ENCODE measurements around the gene ARV1.
A peak's percentile ranks its signal among the peaks of the same experiment; 100 is the strongest.
"Not testable (repeated sequence)": the region's sequence is repeated elsewhere in the genome, so short reads cannot be mapped to it uniquely, and the experiment has no call there.

ARV1 gene

DNA sequence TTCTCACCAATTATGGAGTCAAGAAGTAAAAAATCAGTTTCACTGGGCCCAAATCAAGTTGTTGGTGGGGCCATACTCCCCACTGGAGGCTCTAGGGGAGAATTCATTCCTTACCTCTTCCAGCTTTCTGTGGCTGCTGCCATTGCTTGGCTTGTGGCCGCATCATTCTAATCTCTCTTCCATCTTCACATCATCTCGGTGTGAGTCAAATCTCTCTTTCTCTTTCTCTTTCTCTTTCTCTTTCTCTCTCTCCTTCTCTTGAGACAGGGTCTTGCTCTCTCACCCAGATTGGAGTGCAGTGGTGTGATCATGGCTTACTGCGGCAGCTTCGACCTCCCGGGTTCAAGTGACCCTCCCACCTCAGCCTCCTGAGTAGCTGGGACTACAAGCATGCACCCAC lies 33.1 kb downstream of the ARV1 start:
- no peak overlapping the region for H3K4me3 ChIP-seq (ENCODE audit: low read length)
- DNase-seq (ENCODE audit: low read depth, low spot score), result no peak

DNA sequence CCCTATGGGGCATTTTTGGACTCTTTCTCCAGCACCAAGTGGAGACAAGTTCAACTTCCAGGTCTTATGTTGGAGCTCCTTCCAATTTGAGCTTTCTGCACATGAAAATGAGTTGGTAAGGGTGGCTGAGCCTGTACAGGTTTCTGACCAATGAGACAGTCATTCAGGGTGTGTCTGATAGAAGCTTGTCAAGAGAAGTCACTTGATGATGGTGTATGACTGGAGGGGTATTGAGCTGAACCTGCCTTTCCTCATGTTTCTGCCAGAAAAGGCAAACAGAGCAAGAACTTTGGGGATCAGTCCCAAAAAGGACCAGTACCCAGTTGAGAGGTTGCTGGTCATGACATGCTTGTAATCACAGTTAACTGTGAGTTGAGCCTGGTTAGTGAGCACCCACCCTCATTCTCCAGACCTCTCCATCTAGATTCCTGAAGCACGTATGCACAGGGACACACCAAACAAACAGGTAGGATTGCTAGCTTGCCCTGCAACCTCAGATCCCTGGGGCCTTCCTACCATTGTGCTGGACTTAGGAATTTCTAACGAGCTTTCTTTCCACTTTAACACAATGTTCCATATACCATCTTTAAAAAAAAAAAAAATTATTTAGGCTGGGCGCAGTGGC lies 34.6 kb downstream of the ARV1 start:
- no peak overlapping the region for H3K4me3 ChIP-seq (ENCODE audit: low read length)
- DNase-seq (ENCODE audit: low read depth, low spot score), result no peak

DNA sequence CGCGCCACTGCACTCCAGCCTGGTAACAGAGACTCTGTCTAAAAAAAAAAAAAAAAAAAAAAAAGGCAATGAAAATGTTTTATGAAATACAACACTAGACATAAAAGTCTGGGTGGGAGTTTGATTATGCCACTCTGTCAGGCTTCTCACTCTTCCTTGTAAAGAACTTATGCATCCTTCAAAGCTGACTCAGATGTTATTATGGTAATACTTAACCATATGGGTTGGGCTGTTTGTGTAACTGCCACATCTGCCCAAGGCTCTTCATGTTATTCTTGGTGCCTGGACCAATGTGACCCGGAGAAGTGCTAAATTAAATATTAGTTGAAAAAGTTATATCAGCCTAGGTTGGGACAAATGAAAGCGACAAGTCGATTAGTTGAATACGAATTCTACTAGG lies 37.3 kb downstream of the ARV1 start:
- DNase-seq (ENCODE audit: low read depth, low spot score), result no peak
- H3K4me3 ChIP-seq (ENCODE audit: low read length), result no peak overlapping the region

DNA sequence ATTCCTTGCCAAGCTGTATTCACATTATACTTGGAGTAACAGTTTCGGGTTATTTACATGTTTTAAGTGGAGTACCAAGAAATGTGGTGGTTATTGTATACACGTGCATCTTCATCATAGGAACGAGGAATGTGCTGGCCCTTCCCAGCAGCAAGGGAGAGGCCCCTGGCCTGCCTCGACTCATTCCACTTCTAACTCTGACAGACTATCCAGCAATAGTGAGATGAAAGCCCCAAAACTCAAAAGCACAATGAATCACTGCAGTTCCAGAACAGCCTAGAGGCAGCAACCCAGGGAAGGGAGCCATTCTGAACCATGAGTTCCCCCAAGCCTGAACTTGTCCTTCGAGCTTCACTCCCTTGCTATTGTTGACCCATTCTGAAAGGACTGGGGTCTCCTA lies 38.1 kb downstream of the ARV1 start:
- DNase-seq (ENCODE audit: low read depth, low spot score), result no peak
- no peak overlapping the region for H3K4me3 ChIP-seq (ENCODE audit: low read length)

DNA sequence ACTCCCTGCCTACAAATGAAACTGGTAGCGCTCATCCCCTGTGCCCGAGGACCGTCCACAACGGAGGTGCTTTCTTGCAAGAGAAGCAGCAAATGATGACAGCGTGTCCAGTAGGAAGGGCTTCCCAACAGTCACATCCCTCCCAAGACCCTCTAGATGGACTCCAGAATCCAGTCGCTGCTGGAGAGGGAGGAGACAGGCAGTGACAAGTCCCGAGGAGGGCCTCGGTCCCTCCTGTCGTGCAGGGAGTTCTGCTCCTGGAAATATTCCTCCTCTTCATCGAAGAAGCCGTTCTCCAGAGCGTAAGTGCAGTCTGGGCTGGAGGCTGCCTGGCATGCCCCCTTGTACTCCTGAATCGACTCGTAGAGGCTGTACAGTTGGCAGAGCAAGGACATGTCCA lies 40.8 kb downstream of the ARV1 start:
- H3K4me3 ChIP-seq (ENCODE audit: low read length), result no peak overlapping the region
- no peak for DNase-seq (ENCODE audit: low read depth, low spot score)

DNA sequence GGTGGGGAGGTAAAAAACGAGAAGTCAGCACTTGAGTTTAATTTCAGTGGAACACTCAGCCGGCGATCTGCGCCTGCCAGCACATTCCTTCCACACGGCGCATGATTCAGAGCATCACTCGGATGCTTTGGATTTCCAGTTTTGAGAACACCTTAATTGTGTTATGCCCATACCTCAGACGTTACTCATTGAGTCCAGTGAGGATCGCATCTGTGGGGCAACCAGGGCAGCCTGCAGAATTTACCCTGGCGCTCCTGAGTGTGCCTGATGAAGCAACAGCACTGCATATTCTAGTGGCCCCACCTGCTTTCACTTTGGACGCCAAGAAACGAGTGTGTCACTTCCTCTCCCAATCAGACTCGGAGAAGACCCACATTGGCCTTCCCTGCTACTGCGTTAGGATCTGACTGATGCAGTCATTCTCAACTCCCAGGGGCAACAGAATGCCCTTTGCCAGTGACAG lies 41.3 kb downstream of the ARV1 start:
- no peak overlapping the region for H3K4me3 ChIP-seq (ENCODE audit: low read length)
- no peak for DNase-seq (ENCODE audit: low read depth, low spot score)

DNA sequence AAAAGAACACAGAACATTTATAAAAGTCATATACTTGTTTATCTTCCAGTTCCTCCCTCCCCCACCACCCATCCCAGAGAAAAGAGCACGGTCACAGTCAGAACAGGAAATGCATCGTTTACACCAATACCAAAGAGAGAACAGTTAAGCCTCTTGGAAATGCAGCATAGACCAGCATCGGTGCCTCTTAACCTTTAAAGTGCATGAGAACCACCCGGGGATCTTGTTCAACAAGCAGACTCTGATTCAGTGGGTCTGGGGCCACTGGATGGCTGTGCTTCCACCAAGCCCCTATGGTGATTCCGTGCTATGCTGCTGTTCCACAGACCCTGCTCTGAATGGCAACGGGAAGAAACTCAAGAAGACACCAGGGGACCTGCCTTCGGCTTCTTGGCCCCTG lies 41.9 kb downstream of the ARV1 start:
- no peak for DNase-seq (ENCODE audit: low read depth, low spot score)

DNA sequence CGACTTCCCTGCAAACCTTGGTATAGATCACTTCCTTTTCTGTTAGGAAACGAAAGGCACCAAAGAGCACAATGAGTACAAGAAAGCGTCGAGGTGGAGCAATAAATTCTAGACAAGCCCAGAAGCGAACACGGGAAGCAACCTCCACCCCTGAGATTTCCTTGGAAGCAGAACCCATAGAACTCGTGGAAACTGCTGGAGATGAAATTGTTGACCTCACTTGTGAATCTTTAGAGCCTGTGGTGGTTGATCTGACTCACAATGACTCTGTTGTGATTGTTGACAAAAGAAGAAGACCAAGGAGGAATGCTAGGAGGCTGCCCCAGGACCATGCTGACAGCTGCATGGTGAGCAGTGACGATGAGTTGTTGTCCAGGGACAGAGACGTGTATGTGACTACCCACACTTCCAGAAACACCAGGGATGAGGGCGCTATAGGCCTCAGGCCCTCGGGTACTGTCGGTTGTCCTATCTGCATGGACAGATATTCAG lies 42.7 kb downstream of the ARV1 start:
- DNase-seq (ENCODE audit: low read depth, low spot score), result no peak
- H3K4me3 ChIP-seq (ENCODE audit: low read length), result no peak overlapping the region

More for the DNA sequence above, 41.9 kb downstream of the ARV1 start:
- no peak overlapping the region for H3K4me3 ChIP-seq (ENCODE audit: low read length)

DNA sequence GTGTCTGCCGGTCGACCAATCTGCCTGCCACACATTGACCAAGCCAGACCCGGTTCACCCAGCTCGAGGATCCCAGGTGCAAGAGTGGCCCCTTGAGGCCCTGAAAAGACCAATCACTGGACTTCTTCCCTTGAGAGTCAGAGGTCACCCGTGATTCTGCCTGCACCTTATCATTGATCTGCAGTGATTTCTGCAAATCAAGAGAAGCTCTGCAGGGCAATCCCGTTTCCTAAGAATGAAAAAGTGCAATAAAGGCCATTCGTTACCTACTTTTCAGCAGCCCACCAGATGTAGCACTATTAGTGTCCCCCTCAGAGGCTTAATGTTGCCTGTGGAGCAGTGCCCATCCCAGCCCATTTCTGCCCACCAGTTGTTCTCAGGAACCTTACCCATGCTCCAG lies 43.6 kb downstream of the ARV1 start:
- not testable (repeated sequence) for DNase-seq (ENCODE audit: low read depth, low spot score); H3K4me3 ChIP-seq (ENCODE audit: low read length)

DNA sequence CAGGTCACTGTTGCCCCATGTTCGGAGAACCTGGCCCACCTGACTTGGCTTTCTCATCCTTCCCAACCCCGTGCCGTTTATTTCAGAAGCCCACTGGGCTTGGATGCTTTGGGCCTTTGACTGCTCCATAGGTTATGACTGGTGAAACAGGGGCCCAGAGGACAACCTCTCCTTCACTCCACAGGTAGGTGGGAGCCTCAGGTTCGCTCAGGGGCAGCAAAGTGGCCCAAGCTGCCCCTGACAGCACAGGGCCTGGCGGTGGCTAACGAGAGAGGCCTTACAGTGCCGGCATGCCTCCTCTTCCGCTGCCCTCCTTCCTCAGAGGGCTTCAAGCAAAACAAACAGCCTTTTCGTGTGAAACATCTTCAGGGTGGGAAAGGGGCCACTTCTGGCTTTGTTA lies 44.3 kb downstream of the ARV1 start:
- H3K4me3 ChIP-seq (ENCODE audit: low read length), result no peak overlapping the region
- no peak for DNase-seq (ENCODE audit: low read depth, low spot score)

DNA sequence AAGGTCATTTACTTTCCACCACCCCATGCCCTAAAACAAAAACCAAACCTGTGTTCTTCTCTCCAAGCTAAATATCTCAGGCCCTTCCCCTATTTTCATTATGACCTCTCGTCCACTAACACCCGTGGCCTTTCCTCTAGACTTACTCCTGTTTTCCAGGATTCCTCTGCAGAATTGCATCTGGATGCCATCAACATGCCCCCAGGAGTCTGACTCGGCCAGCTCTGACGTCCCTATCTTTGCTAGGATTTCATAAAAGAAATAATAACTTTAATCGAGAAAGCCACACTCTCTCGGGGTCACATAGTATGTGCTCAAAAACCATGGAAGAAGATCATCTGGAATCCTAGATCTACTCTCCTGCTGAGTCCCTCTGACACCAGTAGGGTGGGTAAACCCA lies 47.7 kb downstream of the ARV1 start:
- no peak overlapping the region for H3K4me3 ChIP-seq (ENCODE audit: low read length)
- DNase-seq (ENCODE audit: low read depth, low spot score), result no peak

DNA sequence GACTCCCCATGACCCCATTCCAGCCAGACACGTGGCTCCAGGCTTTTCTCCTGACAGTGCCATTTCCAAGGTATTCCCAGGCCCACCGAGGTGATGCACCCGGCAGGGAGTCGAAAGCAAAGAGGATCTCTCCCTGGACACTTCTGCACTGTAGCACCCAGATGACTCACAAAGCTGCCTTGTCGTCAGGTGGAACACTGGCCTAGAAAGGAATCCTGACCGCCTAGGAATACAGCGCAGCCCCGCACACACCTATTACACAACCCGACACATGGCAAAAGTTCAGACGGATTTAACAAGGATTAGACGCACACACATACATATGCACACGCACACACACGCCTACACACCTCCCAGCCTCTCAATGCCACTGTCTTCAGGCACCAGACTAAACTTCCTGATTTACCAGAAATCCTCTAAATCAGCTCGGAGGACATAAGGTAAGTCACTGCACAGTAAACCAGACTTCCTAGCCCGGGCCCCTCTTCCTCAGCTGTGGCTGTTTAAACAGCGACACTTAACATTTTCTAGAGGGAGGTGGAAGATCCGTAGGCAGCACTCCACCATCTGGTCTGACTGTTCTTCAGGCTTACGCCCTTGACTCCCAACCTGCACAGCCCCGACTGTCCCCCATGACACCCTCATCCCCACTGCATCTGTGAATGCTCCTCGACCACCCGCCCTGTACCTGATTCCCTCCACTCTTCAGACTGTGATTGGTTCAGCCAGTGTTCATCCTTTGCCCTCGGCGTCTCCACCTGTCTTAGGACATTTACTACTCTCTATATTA lies 48.4 kb downstream of the ARV1 start:
- H3K4me3 ChIP-seq (ENCODE audit: low read length), result no peak overlapping the region
- no peak for DNase-seq (ENCODE audit: low read depth, low spot score)

DNA sequence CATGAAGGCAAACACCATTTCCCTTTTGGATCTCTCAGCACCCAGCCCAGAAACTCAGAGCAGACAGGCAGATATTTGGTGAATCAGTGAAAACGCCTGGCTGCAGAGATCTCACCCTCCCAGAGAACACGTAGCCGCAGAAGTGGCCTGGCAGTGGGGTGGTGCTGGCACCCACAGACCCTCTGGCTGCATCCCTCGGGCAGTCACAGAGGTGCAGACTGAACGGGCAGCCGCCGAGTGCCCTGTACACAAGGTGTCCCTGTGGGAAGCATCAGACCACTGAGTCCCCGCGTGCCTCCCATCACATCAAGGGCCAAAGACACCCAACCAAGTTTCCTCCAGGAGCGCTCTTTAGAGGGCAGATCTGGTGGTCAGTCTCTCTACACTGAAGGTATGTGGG lies 49.1 kb downstream of the ARV1 start:
- no peak overlapping the region for H3K4me3 ChIP-seq (ENCODE audit: low read length)
- no peak for DNase-seq (ENCODE audit: low read depth, low spot score)

DNA sequence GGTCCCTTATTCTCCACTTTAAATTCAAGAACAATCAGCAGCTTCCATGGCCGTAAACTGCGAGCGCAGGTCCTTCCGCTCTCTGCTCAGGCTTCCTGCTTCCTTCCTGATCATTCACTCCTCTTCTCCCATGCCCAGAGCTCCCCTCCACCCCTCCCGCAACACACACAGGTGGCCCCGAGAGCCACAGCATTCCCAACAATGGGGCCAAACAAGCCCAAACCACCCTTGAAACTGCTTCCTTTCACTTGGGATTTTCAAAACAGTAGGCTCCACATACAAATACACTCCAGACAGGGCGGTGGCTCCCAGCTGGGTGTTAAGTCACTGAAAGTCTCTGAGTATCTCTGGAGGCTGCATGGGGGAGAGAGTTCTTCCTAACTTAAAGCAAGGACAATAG lies 49.8 kb downstream of the ARV1 start:
- no peak overlapping the region for H3K4me3 ChIP-seq (ENCODE audit: low read length)
- no peak for DNase-seq (ENCODE audit: low read depth, low spot score)

DNA sequence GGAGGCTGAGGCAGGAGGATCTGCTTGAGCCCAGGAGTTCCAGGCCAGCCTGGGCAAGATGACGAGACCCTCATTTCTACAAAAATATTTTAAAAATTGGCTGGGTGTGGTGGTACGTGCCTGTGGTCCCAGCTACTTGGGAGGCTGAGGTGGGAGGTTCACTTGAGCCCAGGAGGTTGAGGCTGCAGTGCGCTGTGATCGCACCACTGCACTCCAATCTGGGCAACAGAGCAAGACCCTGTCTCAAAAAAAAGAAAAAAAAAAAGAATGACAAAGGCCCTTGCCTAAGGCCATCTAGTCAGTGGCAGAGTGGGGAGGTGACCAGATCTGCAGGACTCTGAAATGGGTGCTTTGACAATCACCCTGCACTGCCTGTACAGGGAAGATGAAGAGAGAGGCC lies 50.4 kb downstream of the ARV1 start:
- not testable (repeated sequence) for DNase-seq (ENCODE audit: low read depth, low spot score); H3K4me3 ChIP-seq (ENCODE audit: low read length)

DNA sequence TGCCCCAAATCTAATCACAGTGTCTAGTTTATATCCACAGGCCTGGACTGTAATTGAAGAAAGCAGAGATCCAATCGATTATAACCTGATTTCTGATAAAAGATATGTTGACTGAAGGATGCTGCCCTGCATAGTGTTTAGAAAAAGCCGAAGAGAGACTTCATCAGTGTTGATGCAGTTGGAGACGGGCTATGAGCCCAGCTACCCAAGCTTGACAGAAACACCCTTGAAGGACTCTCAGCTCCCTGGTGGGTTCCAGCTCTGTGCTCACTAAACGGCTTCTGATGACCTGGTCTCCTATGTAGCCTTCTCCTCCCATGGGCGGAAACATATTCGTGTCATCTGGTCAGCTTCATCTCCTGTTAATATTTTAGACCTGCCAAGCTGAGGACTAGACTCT lies 50.9 kb downstream of the ARV1 start:
- H3K4me3 ChIP-seq (ENCODE audit: low read length), result no peak overlapping the region
- no peak for DNase-seq (ENCODE audit: low read depth, low spot score)

DNA sequence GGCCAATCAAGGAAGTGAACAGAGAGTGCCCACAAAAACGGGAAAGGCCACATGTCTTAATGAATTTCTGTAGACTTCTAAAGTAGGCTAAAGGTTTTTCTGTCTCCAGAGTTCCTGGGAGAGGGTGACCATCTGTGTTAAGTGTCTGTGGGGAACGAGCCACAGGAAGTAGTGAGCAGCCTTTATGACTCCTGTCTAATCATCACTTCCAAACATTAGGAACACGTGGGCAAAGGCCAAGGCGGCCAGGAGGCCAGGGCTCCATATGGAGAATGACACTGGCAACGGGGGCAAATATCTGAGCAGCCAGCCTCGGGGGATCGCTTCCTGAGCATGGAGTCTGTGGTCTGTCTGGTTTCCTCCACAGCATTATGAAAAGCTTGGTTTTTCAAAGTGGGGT lies 54.1 kb downstream of the ARV1 start:
- DNase-seq (ENCODE audit: low read depth, low spot score), result no peak

DNA sequence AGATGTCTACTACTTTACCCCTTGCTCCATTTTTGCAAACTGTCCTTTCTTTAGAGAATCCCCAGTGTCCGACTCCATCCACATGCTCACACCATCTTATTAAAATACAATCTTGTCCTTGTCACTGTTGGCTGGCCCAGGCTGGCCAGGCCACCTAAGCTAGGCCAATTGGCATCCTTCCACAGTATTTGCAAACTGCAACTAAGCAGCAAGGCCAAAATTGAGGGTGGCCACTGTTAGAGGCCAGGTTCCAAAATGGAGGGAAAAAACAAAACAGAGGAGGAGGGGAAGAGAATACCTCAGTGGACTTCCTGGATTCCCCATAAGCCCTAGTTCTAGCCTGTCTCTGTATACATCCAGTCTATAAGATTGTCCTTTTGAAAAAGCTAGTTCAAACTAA lies 56.9 kb downstream of the ARV1 start:
- no peak overlapping the region for H3K4me3 ChIP-seq (ENCODE audit: low read length)
- DNase-seq (ENCODE audit: low read depth, low spot score), result no peak

More for the DNA sequence above, 54.1 kb downstream of the ARV1 start:
- no peak overlapping the region for H3K4me3 ChIP-seq (ENCODE audit: low read length)

DNA sequence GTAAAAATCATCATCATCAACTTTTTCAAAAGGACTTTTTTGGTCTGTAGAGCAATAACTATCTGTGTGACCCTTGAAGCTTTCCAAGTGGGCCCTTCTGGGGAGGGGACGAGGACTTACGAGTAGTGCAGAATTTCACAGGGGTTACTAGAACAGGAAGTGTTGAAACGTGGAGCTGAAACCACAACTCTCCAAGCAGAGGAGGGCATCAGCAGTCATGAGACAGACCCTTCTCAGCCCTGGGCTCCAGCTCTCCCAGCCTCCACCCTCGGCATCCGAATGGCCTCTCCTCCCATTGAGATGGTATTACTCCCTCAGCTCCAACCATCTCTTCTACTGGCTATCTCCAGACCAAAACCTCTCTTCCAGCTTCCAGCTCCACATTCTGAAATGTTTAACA lies 57.5 kb downstream of the ARV1 start:
- no peak overlapping the region for H3K4me3 ChIP-seq (ENCODE audit: low read length)
- peak; percentile 16 for DNase-seq (ENCODE audit: low read depth, low spot score)

DNA sequence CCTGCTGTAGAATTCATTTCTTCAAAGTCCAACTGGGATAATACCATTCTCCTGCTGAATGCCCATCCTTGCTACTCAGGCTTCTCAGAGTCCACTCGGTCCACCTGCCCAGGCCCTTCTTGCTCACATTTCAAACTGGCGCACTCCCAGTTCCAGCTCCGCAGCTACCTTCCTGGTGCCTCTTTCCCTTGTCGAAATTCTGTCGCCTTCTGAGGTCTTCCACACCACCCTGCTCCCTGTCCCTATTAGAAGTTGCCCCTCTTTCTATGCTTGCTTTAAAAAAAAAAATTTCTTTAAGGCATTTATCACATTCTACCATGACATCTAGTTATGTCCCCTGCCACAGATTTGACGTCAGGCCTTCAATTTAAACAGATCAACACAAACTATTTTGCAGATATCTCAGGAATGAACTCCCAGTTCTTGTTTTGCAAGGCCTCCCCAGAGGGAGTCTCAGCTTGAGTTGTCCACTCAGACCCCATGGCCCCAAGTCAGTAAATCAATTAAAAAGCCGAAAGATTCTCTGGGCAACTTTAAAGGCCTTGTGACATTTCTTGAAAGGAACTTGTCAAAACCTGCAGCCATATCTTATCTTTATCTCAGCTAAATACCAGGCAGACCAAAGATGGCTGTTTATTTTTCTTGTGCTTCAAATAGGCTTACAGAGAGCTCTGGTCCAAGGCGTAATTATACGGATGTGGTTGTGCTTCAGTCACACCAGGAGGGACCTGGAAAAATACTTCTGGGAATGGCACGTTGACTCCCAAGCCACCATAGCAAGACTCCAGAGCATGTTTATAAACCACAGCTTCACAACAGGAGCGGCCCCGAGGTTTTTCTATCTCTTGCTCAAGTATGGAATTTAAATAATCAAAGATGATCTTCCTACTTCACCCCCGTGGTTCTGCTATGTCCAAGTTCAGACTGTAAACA lies 59.0 kb downstream of the ARV1 start:
- no peak overlapping the region for H3K4me3 ChIP-seq (ENCODE audit: low read length)
- no peak for DNase-seq (ENCODE audit: low read depth, low spot score)
